Measurements from ENCODE around the gene MSANTD3. TPM values are rescaled to one million over a fixed set of nuclear protein-coding genes. Genes with fewer than 3 reads are reported as not detected.

The MSANTD3 gene
- total RNA-seq, 2 experiments from 2014 or later: 19.9 to 21.5 TPM

DNA sequence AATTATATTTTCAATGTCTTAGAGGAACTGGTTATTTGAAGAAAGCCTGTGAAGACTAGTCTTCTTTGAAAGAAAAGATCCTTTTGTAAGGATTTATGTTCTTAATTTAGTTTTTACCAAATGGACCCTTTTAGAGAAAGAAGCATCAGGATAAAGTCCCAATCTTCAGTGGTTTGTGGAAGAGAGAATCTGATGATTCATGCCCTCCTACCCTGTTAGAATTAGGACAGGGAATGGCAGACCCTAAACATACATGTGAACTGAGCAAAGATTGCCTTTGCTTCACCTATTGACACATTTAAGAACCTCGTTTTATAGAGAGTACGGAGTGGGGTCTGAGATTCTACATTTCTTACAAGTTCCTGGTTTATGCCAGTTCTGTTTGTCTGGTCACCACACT is 26.0 kb downstream of the MSANTD3 start:
- ChIA-PET POLR2A (no interaction called here), CTCF (no interaction called here)

DNA sequence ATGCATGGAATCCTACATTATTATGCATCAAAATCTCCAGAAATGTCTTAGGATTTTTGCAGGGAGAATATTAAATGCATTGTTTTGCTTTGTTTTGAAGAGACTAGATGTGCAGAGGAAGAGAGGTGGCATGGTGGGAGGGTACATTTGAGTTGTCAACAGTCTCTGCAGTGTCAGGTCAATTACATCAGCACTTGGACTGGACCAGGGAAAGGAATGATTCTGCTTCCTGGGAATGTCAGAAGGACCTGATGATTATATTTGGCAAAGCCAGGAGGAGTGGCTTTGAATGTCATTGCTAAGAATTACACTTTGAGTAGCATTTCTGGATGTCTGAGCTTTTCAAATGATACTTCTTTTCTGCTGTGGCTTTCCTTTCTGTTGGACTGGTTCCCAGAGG is 28.5 kb downstream of the MSANTD3 start:
- ChIA-PET POLR2A (no interaction called here), CTCF (no interaction called here)

DNA sequence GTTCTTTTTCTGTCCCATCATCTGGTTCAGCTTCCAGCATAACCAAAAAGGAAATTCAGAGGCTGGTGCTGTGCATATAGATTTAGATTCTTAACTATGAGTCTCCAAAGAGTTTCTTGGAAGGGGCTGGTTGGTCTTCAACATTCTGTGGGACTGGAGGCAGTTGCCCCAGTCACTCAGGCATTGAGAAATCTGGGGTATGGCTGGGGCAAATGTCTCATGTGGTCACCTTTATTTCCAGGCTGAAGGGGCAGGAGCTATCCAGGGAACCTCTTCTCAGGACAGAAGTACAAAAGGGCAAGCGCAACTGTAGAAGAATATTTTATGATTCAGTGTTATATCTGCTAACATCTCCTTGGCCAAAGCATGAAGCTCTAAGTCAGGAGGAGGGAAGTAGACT is 30.6 kb downstream of the MSANTD3 start:
- ChIA-PET POLR2A (no interaction called here), CTCF (no interaction called here)

DNA sequence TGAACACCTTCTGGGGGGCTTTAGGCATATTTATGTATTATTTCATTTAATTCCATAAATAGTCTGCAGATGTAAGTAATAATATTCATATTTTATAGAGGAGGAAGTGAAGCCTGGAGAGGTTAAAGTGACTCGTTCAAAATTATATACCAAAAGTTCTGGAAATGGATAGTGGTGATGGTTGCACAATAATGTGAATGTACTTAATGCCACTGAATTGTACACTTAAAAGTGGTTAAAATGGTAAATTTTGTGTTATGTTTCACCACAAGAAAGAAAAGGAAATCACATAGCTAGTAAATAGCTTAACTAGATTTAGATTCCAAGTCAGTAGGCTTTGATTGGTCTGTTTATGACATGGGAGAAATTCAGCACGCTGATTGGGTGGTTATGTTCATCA is 33.0 kb downstream of the MSANTD3 start:
- ChIA-PET POLR2A (no interaction called here), CTCF (no interaction called here)

DNA sequence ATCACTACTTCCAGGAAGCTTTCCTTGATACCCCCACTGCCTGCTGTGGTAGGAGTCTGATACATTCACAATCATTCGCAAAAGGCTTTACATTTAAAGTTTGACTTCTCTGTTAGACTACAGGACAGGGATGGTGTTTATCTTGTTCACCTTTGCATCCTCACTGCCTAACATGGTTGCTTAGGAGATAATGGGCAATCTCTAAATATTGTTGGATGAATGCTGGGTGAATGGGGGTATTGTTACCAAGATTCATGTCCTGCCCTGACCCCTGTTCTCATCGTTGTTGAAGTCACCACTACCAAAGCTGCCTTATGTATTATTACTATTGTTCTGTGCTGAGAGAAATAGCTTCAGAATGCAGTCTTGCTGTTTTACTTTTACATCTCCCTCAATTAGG is 38.3 kb downstream of the MSANTD3 start:
- CTCF ChIA-PET: interaction anchor here (1.4 kb wide), 1 partner anchor 28 kb away, joined by 4 read pairs; no protein-coding TSS in a partner anchor
- POLR2A ChIA-PET: no interaction called here

DNA sequence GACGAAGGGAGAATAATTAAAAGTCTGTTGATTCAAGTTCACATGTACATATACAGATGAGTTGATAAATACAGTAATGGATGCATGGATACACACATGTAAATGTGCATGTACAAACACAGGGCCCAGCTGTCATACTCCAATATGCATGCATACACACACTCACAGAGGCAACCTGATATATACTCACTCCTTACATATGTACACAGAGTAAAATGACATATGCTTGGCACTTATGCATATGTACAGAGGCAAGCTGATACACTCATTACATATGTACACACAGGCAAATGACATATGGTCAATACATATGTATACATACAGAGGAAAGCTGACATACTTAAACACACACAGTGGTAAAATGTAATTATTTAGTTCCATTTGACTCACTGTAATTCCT is 38.8 kb downstream of the MSANTD3 start:
- ChIA-PET CTCF (interaction anchor here (1.4 kb wide), 1 partner anchor 28 kb away, joined by 4 read pairs; no protein-coding TSS in a partner anchor), POLR2A (no interaction called here)

DNA sequence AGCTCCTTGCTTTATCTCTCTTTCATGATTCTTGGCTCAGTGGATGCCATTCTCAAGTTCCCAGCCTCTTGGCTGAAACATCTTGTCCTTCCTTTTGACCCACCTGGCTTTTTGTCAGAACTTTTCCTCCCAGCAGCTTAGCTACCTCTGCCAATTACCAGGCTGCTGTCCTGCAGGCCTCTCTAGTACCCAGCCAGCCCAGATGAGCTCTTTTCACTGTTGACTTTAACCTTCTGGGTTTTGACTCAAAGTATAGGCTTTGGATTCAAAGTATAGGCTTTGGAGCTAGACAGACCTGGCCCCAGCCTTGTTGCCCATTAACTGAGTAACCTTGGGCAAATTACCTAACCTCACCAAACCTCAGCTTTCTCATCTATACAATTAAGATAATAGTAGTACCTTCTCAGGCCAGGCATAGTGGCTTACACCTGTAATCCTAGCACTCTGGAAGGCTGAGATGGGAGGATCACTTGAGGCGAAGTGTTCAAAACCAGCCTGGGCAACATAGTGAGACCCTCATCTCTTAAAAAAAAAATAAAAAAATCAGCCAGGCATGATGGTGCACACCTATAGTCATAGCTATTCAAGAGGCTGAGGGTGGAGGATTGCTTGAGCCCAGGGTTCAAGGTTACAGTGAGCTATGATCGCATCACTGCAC is 39.4 kb downstream of the MSANTD3 start:
- CTCF ChIA-PET: interaction anchor here (1.4 kb wide), 1 partner anchor 29 kb away, joined by 4 read pairs; no protein-coding TSS in a partner anchor

DNA sequence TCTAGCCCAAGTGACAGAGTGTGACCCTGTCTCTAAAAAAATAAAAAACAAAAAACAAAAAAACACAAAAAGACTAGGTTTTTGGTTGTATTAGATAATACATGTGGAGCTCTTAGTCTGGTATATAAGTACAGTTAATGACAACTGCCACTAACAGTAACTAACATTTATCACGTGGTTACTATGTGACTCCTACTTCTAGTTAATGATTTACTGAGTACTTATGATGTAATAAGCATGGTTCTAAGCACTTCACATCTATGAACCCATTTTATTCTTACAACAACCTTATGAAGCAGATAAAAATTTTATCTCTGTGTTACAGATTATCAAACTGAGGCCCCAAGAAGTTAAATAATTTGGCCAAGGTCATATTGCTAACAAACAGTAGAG is 39.9 kb downstream of the MSANTD3 start:
- POLR2A ChIA-PET: no interaction called here
- CTCF ChIA-PET: no interaction called here

More for the DNA sequence above, 39.4 kb downstream of the MSANTD3 start:
- POLR2A ChIA-PET: no interaction called here

DNA sequence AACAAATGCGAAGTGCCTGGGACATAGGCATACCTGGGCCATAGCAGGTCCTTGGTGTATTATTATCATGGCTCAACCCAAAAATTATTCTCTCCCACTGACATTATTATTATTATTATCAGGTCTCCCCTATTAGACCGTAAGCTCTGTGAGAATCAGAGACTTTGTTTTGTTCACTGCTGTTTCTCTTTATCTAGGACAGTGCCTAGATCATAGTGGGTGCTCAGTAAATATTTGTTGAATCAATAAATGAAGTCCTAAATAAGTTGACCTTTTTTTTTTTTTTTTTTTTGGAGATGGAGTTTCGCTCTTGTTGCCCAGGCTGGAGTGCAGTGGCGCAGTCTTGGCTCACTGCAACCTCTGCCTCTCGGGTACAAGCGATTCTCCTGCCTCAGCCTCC is 41.1 kb downstream of the MSANTD3 start:
- ChIA-PET POLR2A (no interaction called here), CTCF (no interaction called here)

DNA sequence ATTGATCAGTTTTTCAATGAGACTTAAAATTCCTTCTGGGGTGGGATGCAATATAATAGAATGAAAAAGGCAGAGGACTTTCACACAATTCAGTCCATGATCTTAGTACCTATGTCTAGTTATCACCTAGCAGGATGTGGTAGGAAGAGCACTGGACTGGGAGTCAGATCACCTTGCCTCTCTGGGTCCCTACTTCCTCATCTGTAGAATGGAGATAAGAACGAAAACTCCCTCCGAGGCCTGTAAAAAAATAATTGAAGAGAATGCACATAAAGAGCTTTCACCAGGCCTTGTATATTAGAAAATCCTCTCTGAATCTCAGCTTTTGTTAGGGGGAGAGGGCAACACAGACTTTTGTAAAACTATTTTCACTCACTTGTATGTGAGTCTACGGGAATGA is 45.3 kb downstream of the MSANTD3 start:
- CTCF ChIA-PET: no interaction called here
- POLR2A ChIA-PET: no interaction called here

DNA sequence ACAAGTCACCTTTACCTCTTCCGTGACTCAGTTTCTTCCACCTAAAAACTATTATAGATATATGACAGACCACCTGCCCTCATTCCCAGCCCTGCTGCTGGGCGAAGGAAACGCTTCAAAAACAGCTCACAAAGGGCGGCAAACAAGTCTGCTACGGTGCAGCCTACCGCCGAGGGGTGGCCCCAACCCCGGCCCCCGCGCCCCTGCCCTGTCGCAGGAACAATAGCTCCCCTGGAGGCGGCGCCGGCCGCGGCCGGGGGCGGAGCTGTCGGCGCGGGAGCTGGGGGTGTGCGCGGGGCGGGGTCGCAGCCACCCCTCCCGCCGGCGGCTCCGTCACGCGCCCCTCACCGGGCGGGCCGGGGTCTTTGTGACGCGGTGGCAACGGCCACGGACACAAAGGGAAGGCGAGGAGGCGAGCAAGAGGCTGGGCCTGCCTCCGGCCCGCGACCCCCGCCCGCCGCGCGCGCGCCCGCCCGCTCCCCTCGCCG is 45.9 kb downstream of the MSANTD3 start, which contains the start of gene TMEFF1:
TSS of gene TMEFF1 (plus strand) at position 362 of the 488 bp plus-strand sequence. CDS start 396 bp downstream, outside the sequence.
- ChIA-PET POLR2A (no interaction called here), CTCF (no interaction called here)

DNA sequence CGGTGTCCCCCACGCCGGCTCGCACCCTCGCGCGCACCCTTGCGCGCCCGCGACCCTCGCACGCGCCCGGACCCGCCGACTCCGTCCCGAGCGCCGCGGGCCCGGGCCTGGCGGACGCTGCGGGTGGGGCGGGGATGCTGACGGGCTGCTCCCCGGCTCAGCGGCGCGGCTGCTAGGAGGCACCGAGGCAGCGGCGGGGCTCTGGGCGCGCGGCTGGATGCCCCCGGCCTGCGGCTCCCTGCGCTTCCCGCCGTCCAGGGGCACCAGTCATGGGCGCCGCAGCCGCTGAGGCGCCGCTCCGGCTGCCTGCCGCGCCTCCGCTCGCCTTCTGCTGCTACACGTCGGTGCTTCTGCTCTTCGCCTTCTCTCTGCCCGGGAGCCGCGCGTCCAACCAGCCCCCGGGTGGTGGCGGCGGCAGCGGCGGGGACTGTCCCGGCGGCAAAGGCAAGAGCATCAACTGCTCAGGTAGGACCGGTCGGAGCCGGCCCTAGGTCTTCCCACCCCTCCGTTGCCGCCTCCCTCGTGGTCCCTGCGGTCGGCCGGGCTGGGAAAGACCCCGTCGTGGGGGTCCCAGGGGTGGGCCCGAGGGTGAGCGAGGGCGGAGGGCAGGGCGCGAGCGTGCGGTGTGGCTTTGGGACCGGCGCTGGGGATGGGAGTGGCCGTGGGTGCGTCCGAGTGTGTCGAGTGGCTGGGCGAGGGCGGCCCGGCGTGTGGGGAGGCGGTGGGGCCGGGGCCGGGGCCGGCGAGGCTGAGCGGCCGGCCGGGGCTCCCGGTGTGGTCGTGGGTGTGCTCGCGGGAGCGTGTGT is 46.5 kb downstream of the MSANTD3 start:
- CTCF ChIA-PET: no interaction called here
- POLR2A ChIA-PET: no interaction called here

DNA sequence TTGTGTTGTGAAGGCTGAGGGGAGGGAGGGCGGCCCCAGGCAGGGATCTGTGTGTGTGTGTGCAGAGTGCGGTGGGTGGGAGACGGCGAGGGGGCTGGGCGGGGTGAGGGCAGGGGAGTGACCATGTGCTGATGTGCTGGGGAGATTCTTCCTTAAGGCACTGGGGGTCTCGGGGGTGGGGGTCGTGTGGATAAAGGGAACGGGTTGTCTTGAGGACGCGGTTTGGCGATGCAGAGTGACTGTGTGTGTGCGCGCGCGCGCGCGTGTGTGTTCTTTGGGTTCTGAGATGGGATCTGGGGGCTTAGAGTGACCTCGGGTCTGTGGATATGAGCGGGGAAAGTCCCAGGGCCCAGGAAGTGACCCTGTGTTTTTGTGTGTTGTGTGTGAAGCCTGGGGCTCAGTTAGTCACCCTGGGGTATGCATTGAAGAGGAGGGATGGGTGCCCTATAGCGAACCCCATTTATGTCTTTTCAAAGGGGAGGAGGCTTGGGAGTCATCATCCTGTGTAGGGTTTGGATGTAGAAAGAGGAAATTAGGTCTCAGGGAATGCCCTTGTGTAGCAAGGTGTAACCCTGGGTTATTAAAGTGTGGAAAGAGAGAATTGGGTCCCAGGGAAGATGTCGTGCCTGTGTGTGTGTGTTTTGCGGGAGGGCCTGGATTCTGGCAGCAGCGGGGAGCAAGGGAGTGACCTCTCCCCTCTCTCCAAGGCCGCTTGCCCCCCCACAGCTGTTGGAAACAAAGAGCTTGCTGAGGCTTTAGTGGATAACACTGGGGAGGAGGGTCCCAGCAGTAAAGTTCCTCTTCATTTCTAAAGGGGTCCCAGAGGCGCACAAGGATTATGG is 47.4 kb downstream of the MSANTD3 start:
- CTCF ChIA-PET: no interaction called here

DNA sequence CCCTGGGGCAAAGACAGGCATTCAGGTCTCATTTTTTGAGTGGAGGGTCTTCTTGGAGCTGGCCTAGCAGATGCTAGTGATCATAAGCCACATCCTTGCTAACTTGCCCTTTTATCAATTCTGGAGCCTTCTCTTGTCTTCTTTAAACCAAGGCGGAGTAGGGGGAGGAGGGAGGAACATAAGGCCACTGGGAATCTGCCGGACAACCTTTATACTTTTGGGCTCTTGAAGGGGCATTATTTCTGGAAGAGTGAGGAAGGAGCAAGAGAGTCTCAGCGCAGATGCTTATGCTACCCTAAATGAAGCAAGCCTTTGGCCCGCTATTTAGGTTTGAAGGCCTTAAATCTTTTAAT is 48.0 kb downstream of the MSANTD3 start:
- ChIA-PET POLR2A (no interaction called here), CTCF (no interaction called here)

More for the DNA sequence above, 47.4 kb downstream of the MSANTD3 start:
- POLR2A ChIA-PET: no interaction called here

DNA sequence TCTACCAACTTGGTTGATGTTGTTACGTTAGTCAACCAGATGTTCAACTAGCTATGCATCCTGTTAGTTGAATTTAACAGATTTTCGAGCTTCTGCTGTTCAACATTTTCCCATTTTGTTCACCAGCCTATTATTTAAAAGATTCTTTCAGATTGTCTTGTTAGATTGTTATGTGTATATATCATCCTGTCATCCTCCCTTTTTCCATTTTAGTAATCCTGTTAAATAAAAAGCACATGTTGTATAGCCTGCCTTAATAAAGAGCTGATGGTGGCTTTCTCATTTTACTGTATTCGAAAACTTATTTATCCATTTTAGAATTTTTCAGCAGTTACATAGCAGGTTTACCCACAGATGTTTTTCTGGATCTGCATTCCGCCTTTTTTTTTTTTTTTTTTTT is 50.3 kb downstream of the MSANTD3 start:
- POLR2A ChIA-PET: no interaction called here
- CTCF ChIA-PET: interaction anchor here (0.5 kb wide), 1 partner anchor 28 kb away, joined by 3 read pairs; no protein-coding TSS in a partner anchor

DNA sequence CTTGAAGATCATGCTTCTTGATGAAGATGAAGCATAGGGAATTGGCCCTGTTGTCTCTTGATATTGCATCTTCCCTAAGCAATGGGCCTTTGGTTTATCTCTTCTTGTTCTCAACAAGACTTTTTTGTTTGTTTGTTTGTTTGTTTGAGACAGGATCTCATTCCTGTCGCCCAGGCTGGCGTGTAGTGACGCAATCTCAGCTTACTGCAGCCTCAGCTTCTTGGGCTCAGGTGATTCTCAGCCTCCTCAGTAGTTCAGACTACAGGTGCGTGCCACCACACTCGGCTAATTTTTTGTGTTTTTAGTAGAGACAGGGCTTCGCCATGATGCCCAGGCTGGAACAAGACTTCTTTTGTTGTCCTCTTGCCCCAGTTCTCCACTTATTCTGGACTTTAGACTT is 51.2 kb downstream of the MSANTD3 start:
- ChIA-PET CTCF (interaction anchor here (0.6 to 1.1 kb wide), 2 partner anchors 15 to 41 kb away, joined by 3 read pairs; no protein-coding TSS in a partner anchor), POLR2A (interaction anchor here (0.6 kb wide), 1 partner anchor 560 kb away, joined by 3 read pairs; no protein-coding TSS in a partner anchor)

DNA sequence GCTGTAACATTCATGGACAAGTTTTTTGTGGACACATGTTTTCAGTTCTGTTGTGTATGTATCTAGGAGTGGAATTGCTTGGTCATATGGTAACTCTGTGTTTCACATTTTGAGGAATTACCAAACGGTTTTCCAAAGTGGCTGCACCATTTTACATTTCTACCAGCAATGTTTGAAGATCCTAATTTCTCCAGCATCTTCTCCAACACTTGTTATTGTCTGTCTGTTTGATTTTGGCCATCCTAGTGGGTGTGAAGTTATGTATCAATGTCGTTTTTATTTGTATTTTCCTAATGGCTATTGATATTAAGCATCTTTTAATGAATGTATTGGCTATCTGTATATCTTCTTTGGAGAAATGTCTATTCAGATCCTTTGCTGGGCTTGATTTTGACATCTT is 52.9 kb downstream of the MSANTD3 start:
- CTCF ChIA-PET: no interaction called here

DNA sequence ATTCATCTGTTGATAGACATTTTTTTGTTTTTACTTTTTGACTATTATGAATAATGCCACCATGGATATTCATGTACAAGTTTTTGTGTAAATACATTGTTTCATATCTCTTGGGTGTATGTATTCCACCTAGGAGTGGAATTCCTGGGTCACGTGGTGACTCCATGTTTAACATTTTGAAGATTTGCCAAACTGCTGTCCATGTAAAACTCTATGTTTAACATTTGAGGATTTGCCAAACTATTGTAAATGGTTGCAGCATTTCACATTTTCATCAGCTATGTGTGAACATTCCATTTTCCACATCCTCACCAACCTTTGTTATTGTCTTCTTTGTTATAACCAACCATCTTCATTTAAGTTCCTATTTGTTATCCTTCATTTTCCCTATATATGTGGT is 58.3 kb downstream of the MSANTD3 start:
- POLR2A ChIA-PET: no interaction called here
- CTCF ChIA-PET: no interaction called here

More for the DNA sequence above, 52.9 kb downstream of the MSANTD3 start:
- POLR2A ChIA-PET: no interaction called here

DNA sequence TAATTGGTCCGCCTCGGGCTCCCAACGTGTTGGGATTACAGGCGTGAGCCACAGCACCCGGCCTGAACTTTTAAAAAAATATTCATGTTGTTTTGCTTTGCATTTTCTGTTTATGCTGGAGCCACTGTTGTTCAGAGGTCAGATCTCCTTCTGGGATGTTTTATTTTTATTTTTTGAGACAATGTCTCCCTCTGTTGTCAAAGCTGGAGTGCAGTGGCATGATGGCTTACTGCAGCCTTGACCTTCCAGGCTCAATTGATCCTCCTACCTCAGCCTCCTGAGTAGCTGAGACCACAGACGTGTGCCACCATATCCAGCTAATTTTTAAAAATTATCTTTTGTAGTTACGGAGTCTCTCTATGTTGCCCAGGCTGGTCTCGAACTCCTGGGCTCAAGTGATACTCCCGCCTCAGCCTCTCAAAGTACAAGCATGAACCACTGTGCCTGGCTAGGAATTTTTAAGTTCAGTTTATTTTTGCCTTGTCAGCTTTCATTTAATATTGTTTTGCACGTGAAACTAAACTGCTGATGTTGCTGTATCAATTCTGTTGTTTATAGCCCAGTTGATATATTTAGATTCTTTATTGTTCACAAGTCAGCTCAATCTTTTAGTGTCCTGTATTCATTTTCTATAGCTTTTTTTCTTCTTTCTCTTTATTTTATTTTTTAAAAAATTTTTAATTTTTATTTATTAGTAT is 59.7 kb downstream of the MSANTD3 start:
- ChIA-PET POLR2A (no interaction called here), CTCF (no interaction called here)

DNA sequence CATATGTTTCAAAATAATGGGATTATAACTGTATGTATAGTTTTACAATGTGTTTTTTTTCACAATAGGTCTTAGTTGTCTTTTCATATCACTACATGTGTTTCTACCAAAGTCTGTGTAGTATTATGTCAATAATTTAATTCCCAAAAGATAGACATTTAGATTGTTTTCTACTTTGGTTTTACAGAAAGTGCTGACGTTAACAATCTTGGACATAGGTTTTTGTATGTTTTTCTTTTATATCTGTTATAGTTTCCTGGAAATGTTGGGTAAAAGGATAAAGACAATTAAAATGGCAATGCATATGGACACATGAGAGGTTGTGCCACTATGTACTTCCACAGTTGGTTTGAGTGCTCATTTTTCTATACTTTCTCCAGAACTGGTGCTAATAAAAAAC is 61.2 kb downstream of the MSANTD3 start:
- POLR2A ChIA-PET: no interaction called here
- CTCF ChIA-PET: no interaction called here

Data from activated CD8-positive, alpha-beta memory T cell treated with anti-CD3 and anti-CD28 coated beads for 36 hours (primary cell).